ENCODE data around the gene ANKRD33B. TPM values are rescaled to one million over a fixed set of nuclear protein-coding genes. Genes with fewer than 3 reads are reported as not detected.

ANKRD33B gene
- total RNA-seq, 4 donors from 2014 or later = 21.3 to 34.9 (median 30.5) TPM

DNA sequence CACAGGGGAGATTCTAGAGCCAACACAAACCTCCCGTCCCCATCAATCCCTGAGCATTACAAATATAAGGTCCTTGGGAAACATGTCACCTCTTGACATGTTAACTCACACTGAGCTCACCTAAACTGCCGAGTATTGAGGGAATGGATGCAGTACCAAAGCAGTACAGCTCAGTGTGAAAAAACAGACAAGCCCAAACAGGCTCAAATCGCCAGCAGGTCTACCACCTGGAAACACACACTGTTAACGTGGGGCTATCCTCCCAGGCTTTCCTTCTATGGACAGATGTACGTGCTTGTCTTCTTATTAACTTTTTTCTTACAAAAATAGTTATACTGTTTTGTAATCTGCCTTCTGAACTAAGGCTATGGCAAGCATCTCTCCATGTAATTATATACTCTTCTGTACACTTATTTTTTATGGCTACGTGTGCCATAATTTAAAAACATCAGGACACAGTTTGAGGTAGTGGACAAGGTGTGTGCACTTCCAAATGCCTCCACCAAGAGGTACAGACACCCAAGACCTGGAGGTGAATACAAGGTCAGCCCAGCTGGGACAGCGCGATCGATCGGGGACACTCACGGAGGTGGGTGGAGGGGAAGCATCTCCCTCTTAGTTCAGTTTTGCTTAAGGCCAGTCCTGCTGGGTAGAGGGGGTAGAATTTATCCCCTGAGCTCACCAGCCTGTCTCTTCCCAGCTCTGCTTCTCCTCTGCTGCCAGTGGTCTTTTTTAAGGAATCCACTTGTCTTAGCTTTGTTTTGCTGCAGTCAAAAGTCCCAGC is 120.6 kb downstream of the ANKRD33B start:
- H3K27me3 ChIP-seq = no peaks in the 10 kb centered on the region
- H3K9me3 ChIP-seq = peaks cover 0 to 5% (median 0%) of the 10 kb centered on the region in 4 donors
- H3K27ac ChIP-seq = no peak overlapping the region
- H3K36me3 ChIP-seq = peaks cover 0 to 67% (median 0%) of the 10 kb centered on the region in 3 donors
- 90% methylated on average over 11 of the region's 11 CpGs for WGBS, 2 donors
- no peak overlapping the region for H3K4me3 ChIP-seq
- TF ChIP-seq CTCF (IDR thresholded peaks at IDR 0.05) (no peak), EP300 (IDR thresholded peaks at IDR 0.05) (no peak), POLR2A (IDR thresholded peaks at IDR 0.05) (no peak)
- H3K4me1 ChIP-seq = peaks cover 0 to 2% (median 0%) of the 10 kb centered on the region in 4 donors
- DNase-seq (ENCODE audit: low spot score in 2 of 2) = no peak

DNA sequence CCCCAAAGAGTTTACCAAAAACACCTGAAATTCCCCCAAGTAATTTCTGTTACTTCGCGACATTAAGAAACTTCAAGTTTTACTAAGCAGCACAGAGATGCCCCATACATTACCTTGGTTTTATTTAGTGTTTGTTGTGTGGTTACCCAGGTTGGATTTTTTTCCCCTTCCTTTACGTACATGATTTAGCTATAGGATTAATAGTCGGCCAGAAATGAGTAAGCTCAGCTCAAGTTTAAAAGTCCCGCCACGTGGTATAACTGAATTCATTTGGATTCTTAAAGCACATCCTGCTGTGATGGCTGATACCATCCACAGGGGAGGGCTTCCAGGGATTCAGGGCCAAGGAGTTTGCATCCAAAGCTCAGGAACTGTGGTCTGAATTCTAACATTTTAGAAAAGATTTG is 121.2 kb downstream of the ANKRD33B start:
- H3K36me3 ChIP-seq = peaks cover 0 to 63% (median 0%) of the 10 kb centered on the region in 3 donors
- no peak for DNase-seq (ENCODE audit: low spot score in 2 of 2)
- H3K27me3 ChIP-seq = no peaks in the 10 kb centered on the region
- 79 to 82% methylated on average over 6 of the region's 6 CpGs for WGBS, 2 donors
- H3K4me3 ChIP-seq = no peak overlapping the region
- H3K27ac ChIP-seq = no peak overlapping the region
- peaks cover 0 to 5% (median 0%) of the 10 kb centered on the region in 4 donors for H3K9me3 ChIP-seq
- H3K4me1 ChIP-seq = peaks cover 0 to 5% (median 0%) of the 10 kb centered on the region in 4 donors
- TF ChIP-seq CTCF (IDR thresholded peaks at IDR 0.05) = no peak
- no peak for TF ChIP-seq EP300 (IDR thresholded peaks at IDR 0.05)
- no peak for TF ChIP-seq POLR2A (IDR thresholded peaks at IDR 0.05)

GRCh38 chr5:10686890-10687289 is 123.0 kb downstream of the ANKRD33B start:
- no peak for DNase-seq (ENCODE audit: low spot score in 2 of 2)
- peaks cover 0 to 5% (median 0%) of the 10 kb centered on the region in 4 donors for H3K9me3 ChIP-seq
- peaks cover 0 to 46% (median 0%) of the 10 kb centered on the region in 3 donors for H3K36me3 ChIP-seq
- H3K27ac ChIP-seq = no peak overlapping the region
- no peaks in the 10 kb centered on the region for H3K27me3 ChIP-seq
- H3K4me3 ChIP-seq = no peak overlapping the region
- peaks cover 0 to 5% (median 0%) of the 10 kb centered on the region in 4 donors for H3K4me1 ChIP-seq
- TF ChIP-seq POLR2A (IDR thresholded peaks at IDR 0.05) = no peak
- TF ChIP-seq CTCF (IDR thresholded peaks at IDR 0.05) = no peak
- TF ChIP-seq EP300 (IDR thresholded peaks at IDR 0.05) = no peak
- WGBS, 2 donors = 100% methylated on average over 2 of the region's 2 CpGs

DNA sequence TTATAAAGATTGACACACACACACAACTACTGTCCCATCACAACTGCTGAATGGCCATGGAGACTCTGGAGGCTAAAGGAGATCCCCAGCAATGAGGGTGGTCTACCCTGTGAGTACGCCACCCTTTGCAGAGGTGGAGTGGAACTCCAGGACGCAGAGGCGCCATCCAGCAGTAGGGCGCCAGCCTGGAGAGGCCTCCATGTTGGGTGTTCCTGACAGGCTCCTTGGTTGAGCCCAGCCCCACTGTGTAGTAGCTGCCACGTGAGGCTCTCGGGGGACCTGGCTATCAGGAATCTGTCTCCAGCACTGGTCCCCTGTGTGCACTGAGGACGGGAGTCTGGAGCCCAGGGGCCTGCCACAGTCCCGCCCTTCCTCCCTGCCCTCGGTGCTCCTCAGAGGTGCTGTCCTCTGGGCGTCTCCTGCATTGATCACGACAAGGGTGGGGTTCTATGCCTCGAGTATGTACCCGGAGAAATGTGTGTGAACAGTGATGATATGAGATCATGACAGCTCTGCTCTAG is 124.8 kb downstream of the ANKRD33B start:
- Histone ChIP-seq H3K9me3 (peaks cover 0 to 5% (median 0%) of the 10 kb centered on the region in 4 donors), H3K4me3 (no peak overlapping the region), H3K27me3 (no peaks in the 10 kb centered on the region), H3K27ac (no peak overlapping the region), H3K36me3 (peaks cover 0 to 27% (median 0%) of the 10 kb centered on the region in 3 donors), H3K4me1 (peaks cover 0 to 5% (median 0%) of the 10 kb centered on the region in 4 donors)
- 94 to 96% methylated on average over 10 to 11 of the region's 13 CpGs for WGBS, 2 donors
- DNase-seq (ENCODE audit: low spot score in 2 of 2) = no peak
- no peak for TF ChIP-seq CTCF (IDR thresholded peaks at IDR 0.05)
- TF ChIP-seq POLR2A (IDR thresholded peaks at IDR 0.05) = no peak
- TF ChIP-seq EP300 (IDR thresholded peaks at IDR 0.05) = no peak

Measured in tibial nerve (tissue), 4 donors.